H1 (cell line): ENCODE measurements around the gene PREX1. TPM values are rescaled to one million over a fixed set of nuclear protein-coding genes. Genes with fewer than 3 reads are reported as not detected.

Experiments
- CHD1 ChIP-seq: IDR thresholded peaks from 2 replicates; pipeline ENCODE4 v1.6.1; 2012; ENCODE audit warnings: low read depth, low read length, improper control_type of control experiment
- CHD7 ChIP-seq: fragments of 300-600 bp; sonication (generic); IDR thresholded peaks from 2 replicates; pipeline ENCODE4 v1.7.1; 2012; ENCODE audit warnings: low read length, moderate library complexity, mild to moderate bottlenecking, inconsistent platforms; ENCODE audit not compliant: insufficient replicate concordance
- EGR1 ChIP-seq: IDR thresholded peaks from 2 replicates; pipeline ENCODE4 v1.6.1; 2011; ENCODE audit warnings: low read depth, low read length, borderline replicate concordance
- GABPA ChIP-seq: IDR thresholded peaks from 2 replicates; pipeline ENCODE4 v1.6.1; 2011; ENCODE audit warnings: mild to moderate bottlenecking, low read length, moderate library complexity, borderline replicate concordance; ENCODE audit not compliant: insufficient read depth
- GTF2F1 ChIP-seq: IDR thresholded peaks from 2 replicates; pipeline ENCODE4 v1.6.1; 2012; ENCODE audit warnings: low read depth, low read length, improper control_type of control experiment, borderline replicate concordance
- KDM5A ChIP-seq: fragments of 200-600 bp; IDR thresholded peaks from 2 replicates; pipeline ENCODE4 v1.7.1; 2012; ENCODE audit warnings: mild to moderate bottlenecking, low read length, inconsistent platforms, mixed read lengths
- NRF1 ChIP-seq: IDR thresholded peaks from 2 replicates; pipeline ENCODE4 v1.6.1; 2011; ENCODE audit warnings: mild to moderate bottlenecking, low read depth, low read length, improper control_type of control experiment
- PHF8 ChIP-seq: fragments of 200-600 bp; sonication (generic); conservative IDR thresholded peaks from 2 replicates; pipeline ENCODE4 v1.7.1; 2012; ENCODE audit warnings: low read depth, mild to moderate bottlenecking, inconsistent platforms, low read length, moderate library complexity
- RAD21 ChIP-seq, 2 experiments: IDR thresholded peaks in 1 of 2; conservative IDR thresholded peaks in 1 of 2; 2 replicates each; pipeline ENCODE4 v1.6.1; 2011; ENCODE audit warnings: low read depth in 2 of 2, low read length in 2 of 2, improper control_type of control experiment in 1 of 2, inconsistent platforms in 1 of 2, mild to moderate bottlenecking in 1 of 2, moderate library complexity in 1 of 2
- TBP ChIP-seq: IDR thresholded peaks from 2 replicates; pipeline ENCODE4 v1.6.1; 2011; ENCODE audit warnings: low read depth, low read length, improper control_type of control experiment
- ZNF274 ChIP-seq: IDR thresholded peaks from 2 replicates; pipeline ENCODE4 v1.7.0; 2012; ENCODE audit warnings: low read length, borderline replicate concordance; ENCODE audit errors: extremely low read depth
- polyA plus RNA-seq, 7 experiments: library from polyadenylated mRNA; depleted of rRNA in 3 of 7; stranded (reverse) in 5 of 7; unstranded in 2 of 7; fragments of >200 nt in 5 of 7; fragments of 200-250 nt in 2 of 7; gene quantifications; 1 replicate in 5 of 7; 2 replicates in 1 of 7; 4 replicates in 1 of 7; pipeline versions ENCODE4 v1.2.1 to v1.2.3, GENCODE V29; 2011 to 2013; ENCODE audit warnings: missing spikeins in 2 of 7, mixed read lengths in 2 of 7
- total RNA-seq: library from RNA; stranded (reverse); fragmentation: NEBNext Ultra II Directional; extraction: Animal tissue kit (Norgen Biotek cat#: 25700); gene quantifications from 2 replicates; pipeline ENCODE4 v1.2.1, GENCODE V29; 2021

Gene PREX1
- total and polyA plus RNA-seq, 2 of the 8 experiments (the other 6 are each of a cell fraction or from before 2014, with no cell fraction given): 10.7 to 12.8 TPM

GRCh38 chr20:48577557-48577956 is 250.2 kb downstream of the PREX1 start (continued):
- TF ChIP-seq CHD7 (no peak), KDM5A (no peak), TBP (no peak), CHD1 (no peak), ZNF274 (no peak), RAD21 (IDR thresholded peaks at IDR 0.05 in 1 of 2, conservative IDR thresholded peaks at IDR 0.05 in 1 of 2; ENCODE audit: low read depth in 2 of 2, low read length in 2 of 2) (no peak), GTF2F1 (no peak), GABPA (no peak), PHF8 (no peak), NRF1 (no peak), EGR1 (no peak)
